Left lung (tissue), 14 donors: ENCODE results near the gene NBPF3. TPM values are rescaled to one million over a fixed set of nuclear protein-coding genes. Genes with fewer than 3 reads are reported as not detected.

Source experiments
- ATAC-seq: fragments of 200-7000 bp; cut with Tn5 transposase; one replicate; pipeline ENCODE4 v1.9.1; 2020; ENCODE audit warnings: moderate library complexity
- DNase-seq, 4 donors: peaks; one replicate each; pipeline ENCODE4 v3.0.0-alpha.2; 2013 to 2020
- H3K27ac ChIP-seq, 2 donors: fragments of 200-600 bp; sonication (generic) in 1 of 2; one replicate each; pipeline versions ENCODE4 v1.5.0 to v1.8.0; 2020 to 2021
- H3K27me3 ChIP-seq, 2 donors: fragments of 200-600 bp; sonication (generic) in 1 of 2; one replicate each; pipeline versions ENCODE4 v1.5.0 to v1.8.0; 2020 to 2021
- H3K36me3 ChIP-seq, 2 donors: fragments of 200-600 bp; sonication (generic) in 1 of 2; one replicate each; pipeline versions ENCODE4 v1.5.0 to v1.8.0; 2020 to 2021
- H3K4me1 ChIP-seq, 2 donors: fragments of 200-600 bp; one replicate each; pipeline ENCODE4 v1.8.0; 2021
- H3K4me3 ChIP-seq, 2 donors: fragments of 200-600 bp; sonication (generic) in 1 of 2; one replicate each; pipeline versions ENCODE4 v1.5.0 to v1.8.0; 2020 to 2021; ENCODE audit warnings: mild to moderate bottlenecking in 1 of 2
- H3K9me3 ChIP-seq, 2 donors: fragments of 200-600 bp; sonication (generic) in 1 of 2; one replicate each; pipeline versions ENCODE4 v1.5.0 to v1.8.0; 2020 to 2021
- CTCF ChIP-seq, 2 donors: fragments of 200-600 bp; sonication (generic) in 1 of 2; IDR thresholded peaks; one replicate each; pipeline versions ENCODE4 v1.5.0 to v1.8.0; 2021; ENCODE audit warnings: antibody characterized with exemption in 2 of 2
- intact Hi-C, 2 donors: fragments of 100-400 bp; cut with DNase I; formaldehyde crosslinking; loops; one replicate each; pipeline versions ENCODE4 v1.11.2 to v1.14.2; 2022
- long read RNA-seq, 12 donors: library from polyadenylated mRNA in 2 of 12; unstranded in 2 of 12; transcript quantifications; one replicate each; pipeline ENCODE4 v2.0.0 and lab custom pipeline, GENCODE V29; 2019 to 2026
- polyA plus RNA-seq, 6 donors: library from polyadenylated mRNA; unstranded; fragments of 120-200 nt; gene quantifications; one replicate each; pipeline ENCODE4 v1.2.1, GENCODE V29; 2013; ENCODE audit not compliant: insufficient read length in 6 of 6
- total RNA-seq, 2 donors: library from RNA; stranded (reverse); fragmentation: NEBNext Ultra II Directional; extraction: Animal tissue kit (Norgen Biotek cat#: 25700); gene quantifications; one replicate each; pipeline ENCODE4 v1.2.1, GENCODE V29; 2021
- donor health status: DM: no; HTN: yes; CAD: no.
- donor health status: DM: no; HTN: no; CAD: no.

The NBPF3 gene
- total RNA-seq, result 10 to 100 TPM in 1 of 2 donors, 1 to 10 TPM in 1; 3.6 to 11.6 TPM
- 10 to 100 TPM; 14.2 to 23.5 (median 19.5) TPM for polyA plus RNA-seq
- long read RNA-seq, donor 1, partial matches to known transcripts, result 0 of 3 reads
- long read RNA-seq, donor 1, other reads (novel, unspliced or antisense), result 0 of 3 reads
- long read RNA-seq, donor 2, partial matches to known transcripts, result 8 of 22 reads
- long read RNA-seq, donor 2, other reads (novel, unspliced or antisense), result 14 of 22 reads
- long read RNA-seq, donor 3, partial matches to known transcripts, result 6 of 7 reads
- long read RNA-seq, donor 3, other reads (novel, unspliced or antisense), result 0 of 7 reads
- long read RNA-seq, donor 4, partial matches to known transcripts, result 0 of 1 reads
- long read RNA-seq, donor 4, other reads (novel, unspliced or antisense), result 1 of 1 reads
- long read RNA-seq, donor 5, partial matches to known transcripts, result 0 of 7 reads
- long read RNA-seq, donor 5, other reads (novel, unspliced or antisense), result 7 of 7 reads
- long read RNA-seq, donor 6, result 0 reads
- long read RNA-seq, donor 7, full-length matches to known transcripts, result 1 of 6 reads
- long read RNA-seq, donor 7, partial matches to known transcripts, result 0 of 6 reads
- long read RNA-seq, donor 7, other reads (novel, unspliced or antisense), result 5 of 6 reads
- long read RNA-seq, donor 8, full-length matches to known transcripts, result 1 of 24 reads
- long read RNA-seq, donor 8, partial matches to known transcripts, result 0 of 24 reads
- long read RNA-seq, donor 8, other reads (novel, unspliced or antisense), result 23 of 24 reads
- long read RNA-seq, donor 9, result 0 reads
- long read RNA-seq, donor 10, result 0 reads
- long read RNA-seq, donor 11, result 0 reads
- long read RNA-seq, donor 12, partial matches to known transcripts, result 0 of 1 reads
- long read RNA-seq, donor 12, other reads (novel, unspliced or antisense), result 0 of 1 reads

- Histone ChIP-seq H3K27me3 (peaks cover 0 to 63% of the 10 kb centered on the region in 2 donors), H3K4me1 (peaks cover 0 to 6% of the 10 kb centered on the region in 2 donors), H3K27ac (no peak within 1 kb of the TSS), H3K9me3 (no peaks in the 10 kb centered on the region), H3K36me3 (no peaks in the 10 kb centered on the region), H3K4me3 (peak within 1 kb of the TSS; percentile 55 to 73)
- DNase-seq (peak; percentile 72 to 95 (median 94)), ATAC-seq (peak; percentile 98)
- intact Hi-C loops, result no loop called here
- TF ChIP-seq CTCF (IDR thresholded peaks at IDR 0.05), result no peak
These were observed at the start of gene NBPF3 for GRCh38 chr1:21439721-21440629. Gene NBPF3, plus strand, starts transcription at chr1:21440137. Its CDS starts 4,950 bp downstream, at chr1:21445087.

- Histone ChIP-seq H3K4me1 (no peaks in the 10 kb centered on the region), H3K27ac (no peak overlapping the region), H3K27me3 (peaks cover 0 to 32% of the 10 kb centered on the region in 2 donors), H3K36me3 (no peaks in the 10 kb centered on the region), H3K4me3 (no peak overlapping the region), H3K9me3 (no peaks in the 10 kb centered on the region)
- TF ChIP-seq CTCF (IDR thresholded peaks at IDR 0.05), result no peak
- intact Hi-C loops, result no loop called here
- ATAC-seq, result no peak
- DNase-seq, result no peak
These were observed 48.4 kb upstream of the NBPF3 start for GRCh38 chr1:21391497-21391896.

- TF ChIP-seq CTCF (IDR thresholded peaks at IDR 0.05), result no peak
- DNase-seq (no peak), ATAC-seq (no peak)
- H3K36me3 ChIP-seq, result no peaks in the 10 kb centered on the region
- H3K4me1 ChIP-seq, result no peaks in the 10 kb centered on the region
- intact Hi-C loops, result no loop called here
- H3K27ac ChIP-seq, result no peak overlapping the region
- no peak overlapping the region for H3K4me3 ChIP-seq
- no peaks in the 10 kb centered on the region for H3K9me3 ChIP-seq
- peaks cover 0 to 43% of the 10 kb centered on the region in 2 donors for H3K27me3 ChIP-seq
These were observed 47.2 kb upstream of the NBPF3 start for GRCh38 chr1:21392587-21393263.

- no peak overlapping the region for H3K27ac ChIP-seq
- H3K27me3 ChIP-seq, result peaks cover 4 to 45% of the 10 kb centered on the region in 2 donors
- ATAC-seq, result no peak
- no peak for TF ChIP-seq CTCF (IDR thresholded peaks at IDR 0.05)
- H3K4me3 ChIP-seq, result no peak overlapping the region
- no peak for DNase-seq
- H3K9me3 ChIP-seq, result no peaks in the 10 kb centered on the region
- H3K4me1 ChIP-seq, result no peaks in the 10 kb centered on the region
- no peaks in the 10 kb centered on the region for H3K36me3 ChIP-seq
- intact Hi-C loops, result no loop called here
These were observed 43.4 kb upstream of the NBPF3 start for GRCh38 chr1:21396516-21396915.
